NCI-H748 treated with DMSO at 0.1 percent for 48 hours (cell line): ENCODE measurements around the gene KLHDC4.
"Not testable (repeated sequence)": the region's sequence is repeated elsewhere in the genome, so short reads cannot be mapped to it uniquely, and the experiment has no call there.

Experiments used
- DNase-seq: peaks from one replicate; lab custom pipeline; 2025; lab: John Stamatoyannopoulos, UW

Gene KLHDC4

DNA sequence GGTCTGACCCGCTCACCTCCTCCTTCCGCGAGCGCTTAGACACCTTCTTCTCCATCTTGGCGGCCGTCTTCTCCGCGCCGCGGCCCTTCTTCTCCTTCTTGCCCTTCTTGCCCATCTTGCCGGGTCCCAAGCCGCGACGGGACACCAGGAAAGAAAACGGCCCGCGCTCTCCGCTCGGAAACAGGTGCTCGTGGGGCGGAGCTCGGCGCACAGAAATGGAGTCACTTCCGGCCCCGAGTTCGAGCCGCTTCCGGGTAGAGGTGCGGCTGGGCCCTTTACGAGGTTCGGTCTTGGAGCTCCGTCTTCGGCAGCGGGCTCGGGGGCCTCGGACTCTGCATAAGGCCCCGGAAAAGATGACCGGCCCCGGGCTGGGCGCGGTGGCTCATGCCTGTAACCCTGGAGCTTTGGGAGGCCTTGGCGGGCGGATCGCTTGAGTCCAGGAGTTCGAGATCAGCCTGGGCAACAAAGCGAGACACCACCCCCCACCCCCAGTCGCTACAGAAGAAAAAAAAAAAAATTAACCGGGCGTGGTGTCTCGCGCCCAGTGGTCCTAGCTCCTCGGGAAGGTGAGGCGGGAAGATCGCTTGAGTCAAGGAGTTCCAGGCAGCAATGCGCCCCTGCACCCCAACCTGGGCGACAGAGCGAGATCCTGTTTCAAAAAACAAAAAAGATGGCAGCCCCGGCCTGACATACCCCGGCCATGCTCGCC is at the start of gene KLHDC4:
KLHDC4 (minus strand) TSS at position 211 of the 709 bp plus-strand sequence; CDS start at position 115, 96 bp downstream.
- DNase-seq = peak; percentile 31

DNA sequence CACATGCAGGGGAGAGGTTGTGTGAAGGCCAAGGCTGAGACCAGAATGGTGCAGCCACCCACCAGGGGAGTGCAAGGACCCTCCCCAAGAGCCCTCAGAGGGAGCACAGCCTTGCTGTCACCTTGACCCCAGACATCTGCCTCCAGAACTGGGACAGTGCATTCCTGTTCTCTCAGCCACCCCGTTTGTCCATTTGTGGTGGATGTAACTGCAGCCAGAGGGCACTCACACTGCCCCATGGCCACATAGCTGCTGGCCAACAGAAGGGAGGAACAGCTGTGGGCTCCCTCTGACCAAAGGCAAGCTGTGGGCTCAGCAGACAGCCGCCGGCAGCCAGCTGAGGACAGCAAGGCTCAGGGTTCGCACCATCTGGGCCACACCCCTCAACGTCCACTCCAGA is 49.8 kb upstream of the KLHDC4 start:
- DNase-seq = no peak

DNA sequence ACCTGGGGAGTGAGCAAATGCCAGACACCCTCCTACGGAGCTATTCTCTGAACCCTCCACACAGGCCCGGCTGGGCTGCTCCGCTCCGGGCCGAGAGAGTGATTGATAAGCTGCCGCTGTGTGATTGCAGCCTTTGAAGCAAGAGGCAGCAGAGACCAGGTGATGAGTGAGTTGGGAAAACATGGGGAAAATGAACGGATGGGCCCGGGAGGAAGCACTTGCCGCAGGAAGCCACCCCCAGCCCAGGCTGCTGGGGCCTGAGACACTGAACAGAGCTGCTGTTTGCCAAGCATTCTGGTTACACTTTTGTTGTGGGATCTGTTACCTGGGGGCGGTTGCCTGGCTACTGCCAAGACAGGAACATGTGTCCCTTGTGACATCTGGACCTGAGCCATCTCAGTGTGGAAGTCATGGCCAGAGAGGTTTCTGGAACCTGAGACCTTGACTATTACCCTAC is 46.4 kb upstream of the KLHDC4 start:
- no peak for DNase-seq

DNA sequence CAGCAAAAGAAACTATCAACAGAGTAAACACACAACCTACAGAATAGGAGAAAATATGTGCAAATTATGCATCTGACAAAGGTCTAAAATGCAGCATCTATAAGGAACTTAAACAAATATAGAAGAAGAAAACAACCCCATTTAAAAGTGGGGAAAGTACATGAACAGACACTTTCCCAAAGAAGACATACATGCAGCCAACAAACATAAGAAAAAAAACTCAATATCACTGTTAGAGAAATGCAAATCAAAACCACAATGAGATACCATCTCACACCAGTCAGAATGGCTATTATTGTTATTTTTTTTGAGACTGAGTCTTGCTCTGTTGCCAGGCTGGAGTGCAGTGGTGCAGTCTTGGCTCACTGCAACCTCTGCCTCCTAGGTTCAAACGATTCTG is 45.7 kb upstream of the KLHDC4 start:
- DNase-seq = not testable (repeated sequence)

DNA sequence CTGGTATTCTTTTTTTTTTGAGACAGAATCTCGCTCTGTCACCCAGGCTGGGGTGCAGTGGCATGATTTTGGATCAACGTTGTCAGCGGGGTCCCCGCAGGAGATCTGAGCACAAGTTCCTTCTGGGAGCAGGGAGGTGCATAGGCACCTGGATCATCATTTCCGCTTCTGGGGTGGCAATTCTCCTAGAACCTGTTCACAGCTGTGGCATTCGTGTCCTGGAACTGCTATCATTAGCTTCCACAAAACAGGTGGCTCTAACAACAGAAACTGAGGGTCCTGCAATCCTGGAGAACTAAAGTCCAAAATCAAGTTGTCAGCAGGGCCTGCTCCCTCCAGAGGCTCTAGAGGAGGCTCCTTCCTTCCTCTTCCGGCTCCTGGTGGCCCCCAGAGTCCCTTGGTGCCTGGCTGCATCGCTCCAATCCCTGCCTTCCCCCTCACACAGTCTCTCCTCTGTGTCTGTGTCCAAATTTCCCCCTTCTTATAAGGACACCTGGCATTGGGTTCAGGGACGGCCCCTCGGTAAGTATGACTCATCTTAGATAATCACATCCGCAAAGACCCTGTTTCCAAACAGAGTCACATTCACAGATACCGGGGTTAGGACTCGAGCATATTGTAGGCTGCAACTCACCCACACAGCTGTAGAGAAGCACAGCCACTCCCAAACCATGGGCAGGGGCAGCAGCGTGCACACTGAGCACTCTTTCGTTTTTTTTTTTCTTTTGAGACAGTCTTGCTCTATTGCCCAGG is 43.5 kb upstream of the KLHDC4 start:
- no peak for DNase-seq

DNA sequence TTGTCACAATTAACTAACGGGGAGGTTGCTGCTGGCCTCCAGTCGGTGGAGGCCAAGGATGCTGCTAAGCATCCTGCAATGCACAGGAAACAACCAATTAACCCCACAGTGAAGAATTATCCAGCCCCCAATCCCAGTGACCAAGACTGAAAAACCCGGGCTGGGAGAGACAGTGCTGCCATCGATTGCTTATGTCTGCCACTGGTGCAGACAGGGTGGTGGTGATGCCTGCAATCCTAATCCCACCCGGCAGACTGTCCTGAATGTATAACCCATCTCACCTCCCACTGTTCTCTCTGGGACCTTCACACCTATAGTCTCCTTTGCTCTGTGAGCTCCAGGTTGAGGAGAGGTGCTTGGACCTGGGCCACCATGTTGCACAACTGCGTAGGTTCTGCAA is 42.3 kb upstream of the KLHDC4 start:
- no peak for DNase-seq

DNA sequence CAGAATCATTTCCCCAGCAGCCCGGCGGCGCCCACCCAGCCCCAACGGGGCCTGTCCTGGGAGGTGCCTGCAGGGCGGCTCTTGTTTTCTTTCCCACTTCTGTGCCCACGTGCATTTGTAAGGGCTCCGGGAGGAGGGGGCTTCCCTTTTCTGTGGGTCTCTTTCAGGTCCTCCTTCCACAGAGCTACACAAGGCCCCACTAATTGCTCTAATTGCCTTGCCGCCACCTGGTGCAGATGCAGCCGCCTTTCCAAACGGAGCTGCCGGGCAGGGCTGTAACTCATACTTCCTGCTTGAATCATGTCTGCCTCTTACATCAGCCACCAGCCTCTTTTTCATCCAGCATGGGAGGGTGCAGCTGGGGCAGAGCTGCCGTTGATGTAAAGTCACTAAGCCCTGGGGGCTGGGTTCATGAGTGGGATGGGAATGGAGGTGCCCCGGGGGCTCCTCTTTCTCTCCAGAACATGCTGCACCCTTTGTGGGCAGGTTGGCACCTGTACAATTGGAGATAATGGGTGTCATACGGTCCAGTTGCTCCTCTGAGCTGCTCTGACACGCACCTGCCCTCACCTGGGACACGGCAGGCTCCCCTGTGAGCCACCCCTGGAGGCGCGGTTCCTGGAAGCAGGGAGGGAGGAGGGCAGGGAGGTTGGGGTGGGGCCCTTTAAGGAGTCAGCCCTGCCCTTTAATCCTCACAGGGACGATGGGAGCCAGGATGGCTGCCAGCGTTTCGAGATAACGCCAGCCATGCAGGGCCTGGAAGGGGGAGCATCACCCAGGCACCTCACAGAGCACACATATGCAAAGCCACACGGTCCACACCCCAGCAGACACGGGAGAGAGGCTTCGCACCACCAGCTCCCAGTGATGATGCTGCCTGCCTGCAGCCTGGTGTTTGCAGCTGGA is 41.1 kb upstream of the KLHDC4 start:
- peak; percentile 70 for DNase-seq

DNA sequence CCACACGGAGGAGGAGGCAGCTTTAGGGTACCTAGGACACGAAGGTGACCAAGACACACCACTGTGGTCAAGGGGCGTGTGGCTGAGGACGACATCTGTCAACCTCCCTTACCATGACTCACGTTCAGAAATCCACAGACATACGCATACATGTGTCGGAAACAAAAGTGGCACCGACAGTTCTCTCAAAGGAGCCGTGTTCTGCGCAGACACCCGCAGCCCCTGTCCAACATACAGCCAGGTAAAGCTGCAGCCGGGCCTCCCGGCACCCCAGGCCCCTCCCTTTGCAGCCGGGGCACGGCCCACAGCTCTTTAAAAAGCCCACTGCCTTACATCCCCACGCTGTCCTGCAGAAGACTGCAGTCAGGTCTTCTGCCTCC is 40.5 kb upstream of the KLHDC4 start:
- no peak for DNase-seq

DNA sequence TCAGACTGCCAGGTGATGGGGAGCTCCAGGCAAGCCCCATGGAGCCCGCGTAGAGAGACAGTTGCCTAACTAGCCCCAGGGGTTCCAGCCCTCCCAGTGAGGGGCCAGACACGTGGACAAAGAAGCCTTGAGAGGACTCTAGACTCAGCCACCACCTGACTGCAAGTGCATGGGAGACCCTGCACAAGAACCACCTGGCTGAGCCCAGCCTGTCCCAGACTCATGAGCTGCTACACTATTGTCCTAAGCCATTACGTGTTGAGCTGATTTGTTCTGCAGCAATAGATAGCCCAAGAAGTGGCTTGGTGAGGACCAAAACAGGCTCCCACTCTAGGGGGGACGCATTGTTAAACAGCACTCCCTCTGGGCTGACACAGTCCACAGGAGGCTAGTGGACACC is 37.6 kb upstream of the KLHDC4 start:
- DNase-seq = no peak

DNA sequence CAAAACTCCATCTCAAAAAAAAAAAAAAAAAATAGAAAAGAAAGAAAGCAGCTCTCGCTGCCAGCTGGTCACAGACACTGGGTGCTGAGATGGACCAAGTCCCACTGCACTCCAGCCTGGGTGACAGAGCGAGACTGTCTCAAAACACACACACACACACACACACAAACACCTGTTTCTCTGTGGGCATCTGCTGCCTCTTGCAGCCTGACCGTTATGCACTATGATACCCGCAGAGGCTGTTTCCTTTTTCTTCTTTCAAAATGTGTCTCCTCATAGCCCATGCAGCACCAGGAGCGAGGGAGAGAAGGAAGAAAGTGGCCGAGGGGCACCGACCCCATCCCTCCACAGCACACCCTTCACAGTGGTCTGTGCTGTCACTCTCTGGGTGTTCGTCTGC is 36.9 kb upstream of the KLHDC4 start:
- DNase-seq = no peak

DNA sequence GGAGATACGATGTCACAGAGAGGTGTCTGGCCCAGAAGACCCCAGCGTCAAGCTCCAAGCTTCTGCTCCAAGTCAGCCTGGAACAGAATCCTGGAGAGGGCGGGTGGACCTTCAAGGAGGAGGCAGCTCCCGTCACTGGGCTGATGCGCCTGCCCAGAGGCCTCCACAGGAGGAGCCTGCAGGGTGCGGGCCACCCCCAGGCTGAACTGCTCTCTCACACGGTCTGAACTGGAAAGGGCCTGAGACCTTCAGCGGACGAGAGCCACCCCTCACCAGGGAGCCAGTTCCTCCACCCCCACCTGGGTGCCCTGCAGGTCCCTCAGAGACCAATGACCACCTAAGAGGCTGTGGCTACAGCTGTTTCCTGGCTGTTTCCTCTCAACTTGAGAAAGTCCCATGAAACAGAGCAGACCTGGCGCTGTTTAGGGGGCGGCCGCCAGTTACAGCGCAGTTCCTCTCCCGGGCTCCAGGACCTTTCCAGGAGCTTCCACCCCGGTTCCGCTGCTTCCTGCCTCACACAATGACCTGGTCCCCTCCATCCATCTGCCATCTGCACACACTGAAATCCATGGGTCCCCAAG is 36.0 kb upstream of the KLHDC4 start:
- DNase-seq = no peak

DNA sequence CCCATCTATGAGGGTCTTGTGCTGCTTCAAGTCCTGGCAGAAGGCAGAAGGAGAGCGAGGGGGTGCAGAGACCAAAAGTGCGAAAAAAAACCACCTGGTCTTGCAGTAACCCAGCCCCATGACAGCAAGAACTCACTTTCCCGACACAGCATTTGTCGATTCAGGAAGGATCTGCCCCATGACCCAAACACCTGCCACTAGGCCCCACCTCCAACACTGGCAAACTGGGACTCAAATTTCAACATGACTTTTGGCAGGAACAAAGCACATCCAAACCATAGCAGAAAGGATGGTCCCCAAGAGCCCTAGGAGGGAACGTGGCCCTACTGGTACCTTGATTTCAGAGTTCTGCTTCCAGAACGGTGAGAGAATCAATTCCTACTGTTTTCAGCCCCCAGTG is 34.7 kb upstream of the KLHDC4 start:
- no peak for DNase-seq

DNA sequence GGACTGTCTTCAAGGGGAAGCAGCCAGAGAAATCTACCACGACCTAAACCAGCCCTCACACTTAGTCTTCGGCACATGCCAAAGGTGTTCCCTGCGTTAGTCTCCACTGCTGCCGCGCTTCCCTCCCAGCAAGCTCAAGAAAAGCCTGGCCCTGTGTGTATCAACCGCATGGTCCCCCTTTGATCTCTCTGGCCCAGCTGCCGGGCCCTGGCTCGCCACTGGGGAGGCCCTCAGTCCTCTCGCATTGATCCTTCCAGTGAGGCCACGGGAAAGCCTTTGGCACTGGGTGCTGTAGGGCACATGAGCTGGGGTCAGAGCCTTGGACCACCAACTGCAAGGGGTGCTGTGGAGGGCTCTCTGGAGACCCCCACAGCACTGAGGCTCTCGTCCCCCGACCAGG is 29.6 kb upstream of the KLHDC4 start:
- DNase-seq = no peak

DNA sequence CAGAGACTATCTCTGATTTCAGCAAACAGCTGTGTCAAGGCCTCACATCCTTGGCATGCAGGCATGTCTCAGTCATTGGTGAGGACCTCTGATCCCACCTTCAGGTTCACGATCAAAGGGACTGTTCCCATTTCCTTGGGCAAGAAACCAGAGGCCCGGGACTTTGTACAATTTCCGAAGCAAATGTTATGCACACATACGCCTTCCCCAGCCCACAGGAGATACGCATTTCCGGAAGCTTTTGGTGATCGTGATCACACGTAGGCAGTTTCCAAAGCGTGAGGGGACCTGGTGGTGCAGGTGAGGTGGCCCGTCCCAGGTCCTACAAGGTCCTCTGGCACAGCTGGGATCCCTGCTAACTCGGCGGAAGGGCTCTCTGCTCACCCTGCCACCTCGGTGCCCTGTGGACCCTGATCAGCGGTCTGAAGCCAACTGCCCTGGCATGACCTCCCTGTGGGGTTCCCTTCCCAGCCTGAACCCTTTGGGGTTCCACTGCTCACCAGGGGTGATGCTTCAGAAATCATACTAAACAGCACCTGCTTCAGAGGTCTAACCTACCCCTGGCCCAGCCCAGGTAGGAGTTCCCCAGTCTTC is 28.8 kb upstream of the KLHDC4 start:
- DNase-seq = no peak

DNA sequence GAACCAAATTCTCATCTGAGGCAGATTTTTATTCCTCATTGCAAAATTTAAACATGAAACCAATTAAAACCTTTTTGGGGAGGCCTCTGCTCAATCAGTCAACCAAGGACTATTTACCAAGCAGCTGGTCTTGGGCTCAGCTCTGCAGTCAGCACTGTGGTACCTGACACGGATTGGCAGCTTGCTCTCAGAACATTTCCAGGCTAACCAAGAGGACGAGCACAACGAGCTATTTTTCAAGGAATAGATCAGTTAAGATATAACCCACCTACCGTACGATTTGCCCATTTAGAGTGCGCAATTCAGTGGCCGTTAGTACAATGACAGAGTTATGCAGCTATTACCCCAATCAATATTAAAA is 26.4 kb upstream of the KLHDC4 start:
- DNase-seq = no peak

DNA sequence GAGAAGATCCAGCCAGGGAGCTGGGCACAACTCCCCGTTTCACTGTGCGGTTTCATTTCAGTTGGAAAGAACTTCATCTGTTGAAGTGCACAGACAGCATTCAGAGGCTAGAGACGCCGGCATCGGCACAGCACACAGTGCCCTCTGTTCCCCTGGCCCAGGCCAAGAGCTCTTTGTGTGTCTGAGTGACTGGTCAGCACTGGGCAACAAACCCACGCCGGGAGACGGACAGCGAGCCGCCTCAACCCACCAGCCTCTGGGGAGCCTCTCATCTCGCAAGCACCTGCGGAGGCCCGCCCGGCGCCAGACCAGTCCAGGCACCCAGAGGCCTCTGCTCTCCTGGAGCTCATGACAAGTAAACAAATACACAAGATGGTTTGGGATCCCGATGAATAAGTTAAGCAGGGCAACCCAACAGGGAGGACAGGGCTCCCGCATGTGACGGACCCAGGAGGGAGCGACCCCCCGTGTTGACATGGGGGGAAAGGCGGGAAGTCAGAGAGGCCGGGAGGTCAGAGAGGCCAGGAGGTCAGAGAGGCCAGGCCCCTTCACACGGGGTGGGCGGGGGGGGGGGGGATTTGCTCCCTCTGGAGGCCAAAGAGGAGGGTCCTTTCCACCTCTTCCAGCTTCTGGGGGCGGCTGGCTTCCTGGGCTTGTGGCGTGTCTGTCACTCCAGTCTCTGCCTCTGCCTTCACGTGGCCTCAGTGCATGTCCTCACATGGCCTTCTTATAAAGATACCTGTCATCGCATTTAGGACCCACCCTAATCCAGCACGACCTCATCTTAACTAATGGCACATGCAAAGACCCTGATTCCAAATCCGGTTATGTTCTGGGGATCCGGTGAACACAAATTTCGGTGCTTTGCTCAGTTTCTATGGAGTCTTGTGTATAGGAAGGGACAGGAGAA is 25.8 kb upstream of the KLHDC4 start:
- DNase-seq = no peak

DNA sequence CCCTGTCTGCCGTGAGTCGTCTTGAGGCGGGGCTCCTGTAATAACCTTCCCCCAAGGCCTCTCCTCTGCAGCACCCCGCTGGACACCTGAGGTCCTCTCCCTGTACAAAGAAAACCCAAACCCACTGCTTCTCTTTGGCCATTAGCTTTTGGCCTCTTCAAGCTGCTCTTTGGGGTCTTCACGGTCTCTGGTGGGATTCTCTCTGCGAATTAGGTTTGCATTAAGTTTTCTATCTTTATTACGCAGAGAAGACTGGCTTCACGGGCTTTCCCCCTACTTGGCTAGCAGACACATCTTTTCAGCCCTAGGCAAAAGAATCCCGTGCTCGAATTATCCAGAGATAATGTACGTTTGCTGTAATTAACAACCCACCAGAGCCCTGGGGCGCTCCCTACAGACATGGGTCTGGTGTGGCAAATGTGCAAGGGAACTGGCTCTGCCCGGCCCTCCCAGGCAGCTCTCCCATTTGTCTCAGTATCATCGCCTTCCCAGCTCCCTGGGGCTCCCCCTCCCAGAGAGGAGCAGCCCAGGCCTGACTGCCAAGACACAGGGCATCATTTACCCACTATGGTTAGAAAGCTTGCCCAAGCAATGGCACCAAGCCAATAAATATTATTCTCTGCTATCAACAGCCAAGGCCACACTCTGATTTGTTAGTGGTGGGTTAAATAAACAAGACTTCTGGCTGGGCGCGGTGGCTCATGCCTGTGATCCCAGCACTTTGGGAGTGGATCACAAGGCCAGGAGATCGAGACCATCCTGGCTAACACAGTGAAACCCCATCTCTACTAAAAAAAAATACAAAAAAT is 24.7 kb upstream of the KLHDC4 start:
- DNase-seq = no peak

DNA sequence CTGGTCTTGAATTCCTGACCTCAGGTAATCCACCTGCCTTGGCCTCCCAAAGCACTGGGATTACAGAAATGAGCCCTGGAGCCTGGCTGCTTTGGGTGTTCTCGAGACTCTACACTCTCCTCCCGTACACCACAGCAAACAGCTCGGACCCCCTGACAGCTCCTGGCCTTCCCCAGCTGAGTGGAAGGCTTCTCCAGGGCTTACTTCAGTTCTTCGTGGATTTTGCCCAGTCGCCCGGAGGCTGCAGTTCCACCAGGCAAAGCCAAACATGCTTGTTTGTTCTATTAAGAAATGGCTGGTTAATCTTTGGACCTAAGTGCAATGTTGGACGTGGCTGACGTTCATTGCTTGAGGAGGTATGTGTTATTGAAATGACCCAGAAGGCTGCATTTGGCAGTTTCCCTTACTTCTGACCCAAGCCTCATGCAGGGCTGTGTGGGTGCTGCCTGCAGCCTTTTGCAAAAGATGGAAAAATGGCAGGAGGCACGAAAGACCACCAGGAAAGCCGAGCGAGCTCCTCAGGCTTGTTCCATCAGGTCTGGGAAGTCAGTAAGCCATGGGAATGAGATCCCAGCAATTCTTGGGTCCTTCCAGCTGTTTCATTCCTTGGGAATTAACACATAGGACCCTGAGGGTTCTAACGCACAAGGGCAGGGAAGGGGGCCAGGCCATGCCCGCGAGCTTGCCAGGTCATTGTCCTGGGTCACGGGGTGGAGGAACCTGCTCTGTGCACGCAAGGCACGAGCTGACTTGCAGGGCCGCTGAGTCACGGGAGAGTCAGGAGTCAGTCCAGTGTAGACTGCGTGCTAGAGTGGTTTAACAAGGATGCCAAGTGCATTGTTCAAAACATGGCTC is 23.9 kb upstream of the KLHDC4 start:
- no peak for DNase-seq
